IMR-90 (cell line): Measurements from ENCODE around the gene NPHS1. TPM values are rescaled to one million over a fixed set of nuclear protein-coding genes. Genes with fewer than 3 reads are reported as not detected.

ENCODE experiments used
- ATAC-seq: fragments of 200-7000 bp; cut with Tn5 transposase; 2 replicates; pipeline ENCODE4 v1.9.1; 2020; ENCODE audit warnings: low read depth, mild to moderate bottlenecking, moderate library complexity
- BruUV-seq: library from RNA; stranded (reverse); fragments of 400-500 nt; replicated peaks from 2 replicates; lab custom pipeline; 2021; lab: Mats Ljungman, UMichigan
- CTCF ChIA-PET: fragments of 300-600 bp; formaldehyde crosslinking; extraction: SDS; loops from one replicate; lab custom pipeline; 2021; ENCODE audit warnings: antibody characterized with exemption; lab: Yijun Ruan, JAX
- POLR2A ChIA-PET: fragments of 300-600 bp; sonication (Branson Sonifier 250); formaldehyde crosslinking; loops from one replicate; lab custom pipeline; 2022; ENCODE audit warnings: antibody characterized with exemption; ENCODE audit not compliant: unreplicated experiment; lab: Charles Lee
- DNase-seq: peaks from one replicate; pipeline ENCODE4 v3.0.0; 2013
- H2AFZ ChIP-seq: replicated peaks from 2 replicates; pipeline ENCODE3; 2013; ENCODE audit warnings: low read length, mild to moderate bottlenecking; ENCODE audit not compliant: poor library complexity
- H2AK5ac ChIP-seq: 2 replicates; pipeline ENCODE4 v1.6.1; 2013; ENCODE audit warnings: low read depth, low read length, inconsistent platforms
- H2AK9ac ChIP-seq: replicated peaks from 2 replicates; pipeline ENCODE3; 2013; ENCODE audit warnings: mild to moderate bottlenecking, low read depth, low read length, moderate library complexity; ENCODE audit not compliant: poor library complexity
- H2BK120ac ChIP-seq: 2 replicates; pipeline ENCODE4 v1.6.1; 2013; ENCODE audit warnings: low read depth, low read length, inconsistent platforms
- H2BK15ac ChIP-seq: 3 replicates; pipeline ENCODE4 v1.6.1; 2013; ENCODE audit warnings: low read depth, low read length, inconsistent platforms
- H2BK20ac ChIP-seq: 2 replicates; pipeline ENCODE4 v1.6.1; 2013; ENCODE audit warnings: low read depth, mild to moderate bottlenecking, inconsistent platforms, low read length, moderate library complexity
- H2BK5ac ChIP-seq: 2 replicates; pipeline ENCODE4 v1.6.1; 2013; ENCODE audit warnings: mild to moderate bottlenecking, low read depth, low read length, inconsistent platforms; ENCODE audit not compliant: poor library complexity, severe bottlenecking
- H3K14ac ChIP-seq: replicated peaks from 2 replicates; pipeline ENCODE4 v1.6.1; 2013; ENCODE audit warnings: low read depth, low read length, inconsistent platforms
- H3K18ac ChIP-seq: 2 replicates; pipeline ENCODE4 v1.6.1; 2013; ENCODE audit warnings: low read depth, low read length, control low read depth
- H3K23ac ChIP-seq: 2 replicates; pipeline ENCODE4 v1.6.1; 2013; ENCODE audit warnings: low read depth, low read length, inconsistent platforms
- H3K27ac ChIP-seq: 2 replicates; pipeline ENCODE4 v1.5.1; 2013; ENCODE audit warnings: mild to moderate bottlenecking, control low read depth, low read length; ENCODE audit not compliant: insufficient read depth
- H3K27me3 ChIP-seq: 2 replicates; pipeline ENCODE4 v1.6.1; 2013; ENCODE audit warnings: low read length; ENCODE audit not compliant: control insufficient read depth, insufficient read depth
- H3K36me3 ChIP-seq: 2 replicates; pipeline ENCODE4 v1.6.1; 2013; ENCODE audit warnings: low read length, mixed read lengths; ENCODE audit not compliant: control insufficient read depth, insufficient read depth
- H3K4ac ChIP-seq: 2 replicates; pipeline ENCODE4 v1.6.1; 2013; ENCODE audit warnings: low read depth, low read length, inconsistent platforms
- H3K4me1 ChIP-seq: 2 replicates; pipeline ENCODE4 v1.6.1; 2013; ENCODE audit warnings: low read length, mixed read lengths; ENCODE audit not compliant: control insufficient read depth, insufficient read depth
- H3K4me2 ChIP-seq: 2 replicates; pipeline ENCODE4 v1.6.1; 2013; ENCODE audit warnings: low read depth, mild to moderate bottlenecking, control low read depth, low read length, moderate library complexity
- H3K4me3 ChIP-seq: 2 replicates; pipeline ENCODE4 v1.5.1; 2013; ENCODE audit warnings: low read depth, mild to moderate bottlenecking, control low read depth, low read length, moderate library complexity; ENCODE audit not compliant: insufficient read depth
- H3K56ac ChIP-seq: 2 replicates; pipeline ENCODE4 v1.6.1; 2013; ENCODE audit warnings: low read length, inconsistent platforms; ENCODE audit not compliant: insufficient read depth; ENCODE audit errors: extremely low read depth
- H3K79me1 ChIP-seq, 2 experiments: 2 replicates each; pipeline ENCODE4 v1.6.1; 2013; ENCODE audit warnings: low read length in 2 of 2, inconsistent platforms in 1 of 2, low read depth in 1 of 2
- H3K9ac ChIP-seq: 2 replicates; pipeline ENCODE4 v1.6.1; 2013; ENCODE audit warnings: low read depth, low read length, control low read depth
- H3K9me1 ChIP-seq: 2 replicates; pipeline ENCODE4 v1.6.1; 2013; ENCODE audit warnings: low read length, inconsistent platforms; ENCODE audit not compliant: insufficient read depth
- H3K9me3 ChIP-seq: 2 replicates; pipeline ENCODE4 v1.6.1; 2013; ENCODE audit warnings: low read length; ENCODE audit not compliant: control insufficient read depth, insufficient read depth
- H4K20me1 ChIP-seq: 2 replicates; pipeline ENCODE4 v1.6.1; 2013; ENCODE audit warnings: low read length, inconsistent platforms; ENCODE audit not compliant: insufficient read depth
- H4K5ac ChIP-seq: 2 replicates; pipeline ENCODE4 v1.6.1; 2013; ENCODE audit warnings: mild to moderate bottlenecking, low read depth, low read length, control low read depth
- H4K8ac ChIP-seq, 2 experiments: 2 replicates each; pipeline ENCODE4 v1.6.1; 2013; ENCODE audit warnings: low read depth in 2 of 2, low read length in 2 of 2, control low read depth in 1 of 2, inconsistent platforms in 1 of 2
- H4K91ac ChIP-seq: 2 replicates; pipeline ENCODE4 v1.6.1; 2013; ENCODE audit warnings: low read depth, low read length, inconsistent platforms; ENCODE audit not compliant: insufficient read depth
- BHLHE40 ChIP-seq: fragments of 150-350 bp; IDR thresholded peaks from 2 replicates; pipeline ENCODE4 v1.6.1; 2016; ENCODE audit warnings: mild to moderate bottlenecking, low read depth, low read length
- CEBPB ChIP-seq: IDR thresholded peaks from 2 replicates; pipeline ENCODE4 v1.6.1; 2012; ENCODE audit warnings: low read depth, low read length, improper control_type of control experiment
- CHD1 ChIP-seq: IDR thresholded peaks from 2 replicates; pipeline ENCODE4 v1.6.1; 2012; ENCODE audit warnings: low read depth, low read length, improper control_type of control experiment
- CTCF ChIP-seq: conservative IDR thresholded peaks from 2 replicates; pipeline ENCODE4 v1.5.1; 2012; ENCODE audit warnings: mild to moderate bottlenecking, low read depth, low read length, improper control_type of control experiment
- FOS ChIP-seq: fragments of 150-350 bp; IDR thresholded peaks from 2 replicates; pipeline ENCODE4 v1.6.1; 2016; ENCODE audit warnings: low read depth, low read length
- MAFK ChIP-seq: IDR thresholded peaks from 2 replicates; pipeline ENCODE4 v1.6.1; 2012; ENCODE audit warnings: low read depth, low read length, improper control_type of control experiment
- MAZ ChIP-seq: IDR thresholded peaks from 2 replicates; pipeline ENCODE4 v1.6.1; 2012; ENCODE audit warnings: low read depth, mild to moderate bottlenecking, low read length, improper control_type of control experiment, moderate library complexity, borderline replicate concordance
- MXI1 ChIP-seq: IDR thresholded peaks from 2 replicates; pipeline ENCODE4 v1.6.1; 2012; ENCODE audit warnings: low read depth, mild to moderate bottlenecking, low read length, moderate library complexity, borderline replicate concordance
- NFE2L2 ChIP-seq: fragments of 150-350 bp; IDR thresholded peaks from 2 replicates; pipeline ENCODE4 v1.6.1; 2016; ENCODE audit warnings: low read depth, mild to moderate bottlenecking, low read length
- POLR2A ChIP-seq: IDR thresholded peaks from 2 replicates; pipeline ENCODE4 v1.6.1; 2012; ENCODE audit warnings: mild to moderate bottlenecking, low read depth, low read length
- RAD21 ChIP-seq: IDR thresholded peaks from 2 replicates; pipeline ENCODE4 v1.6.1; 2012; ENCODE audit warnings: low read length, improper control_type of control experiment
- RCOR1 ChIP-seq: IDR thresholded peaks from 2 replicates; pipeline ENCODE4 v1.6.1; 2012; ENCODE audit warnings: mild to moderate bottlenecking, low read length, improper control_type of control experiment; ENCODE audit not compliant: insufficient replicate concordance
- RFX5 ChIP-seq: IDR thresholded peaks from 2 replicates; pipeline ENCODE4 v1.8.0; 2012; ENCODE audit warnings: low read depth, mild to moderate bottlenecking, low read length, moderate library complexity
- SMC3 ChIP-seq: fragments of 150-350 bp; IDR thresholded peaks from 2 replicates; pipeline ENCODE4 v1.6.1; 2016; ENCODE audit warnings: low read depth, mild to moderate bottlenecking, antibody characterized with exemption, low read length, moderate library complexity
- WGBS, 2 experiments: methylation state at CpG; one replicate each; pipeline versions ENCODE4 v1.1.5 to v1.1.7; 2013; ENCODE audit warnings: missing lambda C conversion rate in 2 of 2; ENCODE audit not compliant: insufficient read length in 1 of 2; ENCODE audit errors: extremely low coverage in 2 of 2; 5-methylcytosine and 5-hydroxymethylcytosine counted together
- dilution Hi-C: fragments of 300-500 bp; cut with HindIII; formaldehyde crosslinking; loops from one replicate; pipeline ENCODE4 v1.14.3; 2018; ENCODE audit warnings: low sequenced_read_pairs; ENCODE audit not compliant: unreplicated experiment
- in situ Hi-C: fragments of 300-500 bp; cut with MboI; formaldehyde crosslinking; loops from 3 replicates; pipeline ENCODE4 v1.14.3; 2019; ENCODE audit warnings: low sequenced_read_pairs, inconsistent platforms, mixed read lengths
- intact Hi-C: fragments of 100-400 bp; cut with micrococcal nuclease; formaldehyde crosslinking; loops from 2 replicates; pipeline ENCODE4 v1.10.0; 2022
- polyA plus RNA-seq, 3 experiments: library from polyadenylated mRNA; depleted of rRNA; stranded (reverse); fragments of >200 nt; gene quantifications; 2 replicates each; pipeline ENCODE4 v1.2.3, GENCODE V29; 2012; ENCODE audit warnings: low replicate concordance in 1 of 3
- total RNA-seq: library from RNA; depleted of rRNA; stranded (reverse); fragments of >200 nt; gene quantifications from 2 replicates; pipeline ENCODE4 v1.2.3, GENCODE V29; 2012
- TF ChIP-seq, protein P1 (sequence below): fragments of 150-350 bp; IDR thresholded peaks from 2 replicates; pipeline ENCODE4 v1.6.1; 2017; ENCODE audit warnings: mild to moderate bottlenecking, antibody characterized with exemption, low read length, low read depth
- TF ChIP-seq, protein P2 (sequence below): fragments of 150-350 bp; IDR thresholded peaks from 2 replicates; pipeline ENCODE4 v1.6.1; 2016; ENCODE audit warnings: low read depth, mild to moderate bottlenecking, low read length, moderate library complexity, borderline replicate concordance

NPHS1 gene
- total and polyA plus RNA-seq, 2 of the 4 experiments (the other 2 are of a cell fraction), result not detected

DNA sequence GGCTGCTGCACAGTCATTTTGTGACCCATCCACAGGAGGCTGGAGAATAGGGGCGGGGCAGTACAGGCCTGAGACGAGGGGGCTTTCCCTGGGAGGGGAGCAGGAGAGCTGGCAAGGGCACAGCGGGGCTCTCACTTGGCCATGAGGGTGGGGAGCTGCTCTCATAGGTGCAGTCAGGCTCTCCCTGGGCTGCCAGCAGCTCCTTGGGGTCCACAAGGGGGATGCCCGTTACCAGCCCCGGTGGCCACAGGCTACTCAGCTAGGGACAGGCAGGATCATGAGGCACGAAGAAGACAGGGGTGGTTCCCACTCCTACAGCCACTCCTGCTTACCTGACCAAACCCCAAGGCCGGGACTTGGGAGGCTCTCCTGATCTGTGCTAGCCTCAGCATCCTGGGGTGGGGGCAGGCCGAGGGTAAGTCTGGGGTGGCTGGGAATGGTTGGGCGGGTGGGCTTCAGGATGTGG, 60.5 kb downstream of the NPHS1 start:
- Histone ChIP-seq H2BK120ac (no peak overlapping the region), H2BK20ac (no peak overlapping the region), H4K20me1 (no peaks in the 10 kb centered on the region), H3K4me2 (no peak overlapping the region), H2BK5ac (no peak overlapping the region), H3K4me3 (no peak overlapping the region), H3K27me3 (peaks cover 13% of the 10 kb centered on the region), H2AK9ac (no peak overlapping the region), H3K18ac (no peak overlapping the region), H3K56ac (no peak overlapping the region), H3K4ac (no peak overlapping the region), H3K27ac (no peak overlapping the region), H3K79me1 (no peaks in the 10 kb centered on the region), H3K9me1 (no peaks in the 10 kb centered on the region), H4K91ac (no peak overlapping the region), H3K4me1 (no peaks in the 10 kb centered on the region), H3K23ac (no peak overlapping the region), H2BK15ac (no peak overlapping the region), H2AFZ (no peak overlapping the region), H3K36me3 (no peaks in the 10 kb centered on the region), H4K8ac (no peak overlapping the region), H3K14ac (no peak overlapping the region), H2AK5ac (no peak overlapping the region), H4K5ac (no peak overlapping the region), H3K9ac (no peak overlapping the region), H3K9me3 (no peaks in the 10 kb centered on the region)
- ATAC-seq (no peak), DNase-seq (no peak)
- in situ Hi-C loops, result no loop called here
- intact Hi-C loops, result no loop called here
- dilution Hi-C loops, result no loop called here
- WGBS, 2 experiments, result 100% methylated on average over 2 of the region's 9 CpGs; no CpG with 5 or more reads in 1 of the 2 experiments
- ChIA-PET POLR2A (no interaction called here), CTCF (no interaction called here)
- TF ChIP-seq CTCF (no peak), MAFK (no peak), SMC3 (no peak), FOS (no peak), MAZ (no peak), BHLHE40 (no peak), RCOR1 (no peak), CEBPB (no peak), CHD1 (no peak), RFX5 (no peak), RAD21 (no peak), MXI1 (no peak), POLR2A (no peak), NFE2L2 (no peak)
- TF ChIP-seq, protein P1, sequence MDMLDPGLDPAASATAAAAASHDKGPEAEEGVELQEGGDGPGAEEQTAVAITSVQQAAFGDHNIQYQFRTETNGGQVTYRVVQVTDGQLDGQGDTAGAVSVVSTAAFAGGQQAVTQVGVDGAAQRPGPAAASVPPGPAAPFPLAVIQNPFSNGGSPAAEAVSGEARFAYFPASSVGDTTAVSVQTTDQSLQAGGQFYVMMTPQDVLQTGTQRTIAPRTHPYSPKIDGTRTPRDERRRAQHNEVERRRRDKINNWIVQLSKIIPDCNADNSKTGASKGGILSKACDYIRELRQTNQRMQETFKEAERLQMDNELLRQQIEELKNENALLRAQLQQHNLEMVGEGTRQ, result no peak
- TF ChIP-seq, protein P2, sequence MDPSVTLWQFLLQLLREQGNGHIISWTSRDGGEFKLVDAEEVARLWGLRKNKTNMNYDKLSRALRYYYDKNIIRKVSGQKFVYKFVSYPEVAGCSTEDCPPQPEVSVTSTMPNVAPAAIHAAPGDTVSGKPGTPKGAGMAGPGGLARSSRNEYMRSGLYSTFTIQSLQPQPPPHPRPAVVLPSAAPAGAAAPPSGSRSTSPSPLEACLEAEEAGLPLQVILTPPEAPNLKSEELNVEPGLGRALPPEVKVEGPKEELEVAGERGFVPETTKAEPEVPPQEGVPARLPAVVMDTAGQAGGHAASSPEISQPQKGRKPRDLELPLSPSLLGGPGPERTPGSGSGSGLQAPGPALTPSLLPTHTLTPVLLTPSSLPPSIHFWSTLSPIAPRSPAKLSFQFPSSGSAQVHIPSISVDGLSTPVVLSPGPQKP, result no peak
- no TSS peak for BruUV-seq
